Astrocyte of the spinal cord (primary cell): ENCODE results near the gene SYNGR3.

ENCODE experiments used
- DNase-seq: peaks from one replicate; pipeline ENCODE4 v3.0.0; 2011; ENCODE audit warnings: low read depth, low spot score
- H3K4me3 ChIP-seq: 2 replicates; pipeline ENCODE4 v1.5.1; 2011; ENCODE audit warnings: low read depth, mild to moderate bottlenecking, low read length, moderate library complexity
- CTCF ChIP-seq: IDR thresholded peaks from 2 replicates; pipeline ENCODE4 v1.5.1; 2012; ENCODE audit warnings: low read depth, mild to moderate bottlenecking, low read length, inconsistent platforms
- in situ Hi-C: cut with HindIII; loops from 2 replicates; pipeline ENCODE4 v1.10.0; 2017; ENCODE audit warnings: low sequenced_read_pairs

Gene SYNGR3

GRCh38 chr16:2003231-2003826 lies 13.6 kb downstream of the SYNGR3 start:
- no peak overlapping the region for H3K4me3 ChIP-seq
- DNase-seq = no peak
- no peak for TF ChIP-seq CTCF
- in situ Hi-C loops = no loop called here

DNA sequence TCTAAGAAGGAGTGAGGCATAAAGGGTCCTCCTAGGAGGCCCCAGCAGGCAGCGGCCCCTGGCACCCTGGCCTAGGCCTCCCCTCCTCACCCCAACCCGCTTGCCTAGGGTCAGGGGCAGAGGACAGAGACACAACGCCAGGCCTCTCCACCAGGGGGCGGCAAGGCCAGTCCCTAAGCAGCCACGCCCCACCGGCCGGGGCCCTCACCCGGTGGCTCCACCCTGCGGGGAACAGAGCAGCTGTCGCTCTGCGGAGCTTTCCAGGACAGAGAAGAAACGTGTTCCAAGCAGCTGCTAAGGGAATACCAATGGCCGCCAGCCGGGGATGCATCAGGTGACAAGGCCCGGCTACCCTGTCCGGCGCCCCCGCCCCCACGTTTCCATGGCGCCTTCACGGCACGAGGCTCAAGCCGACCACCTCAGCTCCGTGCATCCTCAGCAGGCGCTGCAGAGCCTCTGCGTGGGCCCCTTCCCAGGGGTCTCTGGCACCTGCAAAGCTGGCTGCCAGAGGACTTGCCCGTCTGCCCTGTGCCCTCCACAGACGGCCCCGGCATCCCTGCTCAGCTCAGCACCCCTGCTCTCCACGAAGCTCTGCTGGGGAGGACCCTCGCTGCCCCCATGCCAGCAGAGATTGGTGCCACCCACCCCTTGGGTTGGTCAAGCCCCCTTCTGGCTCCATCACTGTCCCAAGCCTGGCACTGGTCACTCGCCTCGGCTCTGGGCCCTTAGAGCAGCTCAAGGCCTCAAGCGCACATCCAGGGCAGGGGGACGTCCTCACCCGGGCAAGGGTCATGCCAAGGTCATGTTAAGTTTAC lies 14.3 kb downstream of the SYNGR3 start:
- peak; percentile 99 for TF ChIP-seq CTCF
- peak; percentile 81 for DNase-seq
- in situ Hi-C loops = no loop called here
- H3K4me3 ChIP-seq = no peak overlapping the region

GRCh38 chr16:2004795-2005517 lies 15.2 kb downstream of the SYNGR3 start:
- in situ Hi-C loops = no loop called here
- no peak for TF ChIP-seq CTCF
- no peak for DNase-seq
- H3K4me3 ChIP-seq = no peak overlapping the region

DNA sequence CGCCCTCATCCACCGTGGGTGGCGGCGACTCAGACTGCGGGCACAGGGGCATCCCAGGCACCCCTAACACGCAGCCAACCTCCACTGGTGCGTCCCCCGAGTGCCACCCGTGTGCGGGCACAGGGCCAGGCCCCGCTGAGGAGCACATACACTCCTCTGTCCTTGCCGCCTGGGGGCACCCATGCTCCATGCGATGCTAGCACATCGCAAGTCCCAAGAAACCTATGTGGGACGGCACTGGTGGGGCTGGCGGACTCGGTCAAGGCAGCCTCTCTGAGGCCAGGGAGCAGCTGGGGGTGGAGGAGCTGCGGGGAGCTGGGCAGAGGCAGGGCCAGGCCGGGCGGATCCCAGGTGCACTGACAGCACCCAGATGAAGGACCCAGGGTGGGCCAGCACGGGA lies 15.9 kb downstream of the SYNGR3 start:
- in situ Hi-C loops = no loop called here
- no peak for DNase-seq
- TF ChIP-seq CTCF = no peak
- H3K4me3 ChIP-seq = no peak overlapping the region

DNA sequence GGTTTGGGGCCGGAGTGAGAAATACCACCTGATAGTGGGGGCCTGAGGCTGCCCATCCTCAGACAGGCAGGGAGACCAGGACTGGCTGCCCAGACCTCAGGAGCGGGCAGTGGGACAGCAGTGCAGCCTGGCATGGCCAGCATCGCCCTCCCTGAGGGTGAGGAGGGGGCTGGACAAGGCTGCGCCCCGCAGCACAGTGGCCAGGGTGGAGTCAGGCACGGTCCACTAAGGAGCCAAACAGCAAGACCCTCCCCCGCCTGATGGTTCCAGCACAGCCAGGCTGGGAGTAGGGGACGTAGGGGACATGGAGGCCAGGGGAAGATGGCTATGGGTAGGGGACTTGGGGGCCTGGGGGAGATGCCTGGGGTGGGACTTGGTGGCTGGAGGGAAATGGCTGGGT lies 16.5 kb downstream of the SYNGR3 start:
- TF ChIP-seq CTCF = no peak
- in situ Hi-C loops = no loop called here
- H3K4me3 ChIP-seq = no peak overlapping the region

GRCh38 chr16:2007081-2007836 lies 17.5 kb downstream of the SYNGR3 start:
- no peak for TF ChIP-seq CTCF
- H3K4me3 ChIP-seq = peak overlapping the region; percentile 10
- in situ Hi-C loops = no loop called here
- no peak for DNase-seq

More for the DNA sequence above, 16.5 kb downstream of the SYNGR3 start:
- DNase-seq = no peak
